K562 treated with DMSO at 1 percent for 48 hours (cell line): ENCODE data around the gene PTTG1IP. TPM values are rescaled to one million over a fixed set of nuclear protein-coding genes. Genes with fewer than 3 reads are reported as not detected.

Experiments used
- total RNA-seq: library from RNA; unstranded; fragments of 300-600 nt; gene quantifications from 2 replicates; pipeline ENCODE4 v1.2.3, GENCODE V29; 2022; ENCODE audit warnings: low replicate concordance; ENCODE audit errors: extremely low read depth

The PTTG1IP gene, protein sequence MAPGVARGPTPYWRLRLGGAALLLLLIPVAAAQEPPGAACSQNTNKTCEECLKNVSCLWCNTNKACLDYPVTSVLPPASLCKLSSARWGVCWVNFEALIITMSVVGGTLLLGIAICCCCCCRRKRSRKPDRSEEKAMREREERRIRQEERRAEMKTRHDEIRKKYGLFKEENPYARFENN
- not detected in 2 replicates for total RNA-seq

DNA sequence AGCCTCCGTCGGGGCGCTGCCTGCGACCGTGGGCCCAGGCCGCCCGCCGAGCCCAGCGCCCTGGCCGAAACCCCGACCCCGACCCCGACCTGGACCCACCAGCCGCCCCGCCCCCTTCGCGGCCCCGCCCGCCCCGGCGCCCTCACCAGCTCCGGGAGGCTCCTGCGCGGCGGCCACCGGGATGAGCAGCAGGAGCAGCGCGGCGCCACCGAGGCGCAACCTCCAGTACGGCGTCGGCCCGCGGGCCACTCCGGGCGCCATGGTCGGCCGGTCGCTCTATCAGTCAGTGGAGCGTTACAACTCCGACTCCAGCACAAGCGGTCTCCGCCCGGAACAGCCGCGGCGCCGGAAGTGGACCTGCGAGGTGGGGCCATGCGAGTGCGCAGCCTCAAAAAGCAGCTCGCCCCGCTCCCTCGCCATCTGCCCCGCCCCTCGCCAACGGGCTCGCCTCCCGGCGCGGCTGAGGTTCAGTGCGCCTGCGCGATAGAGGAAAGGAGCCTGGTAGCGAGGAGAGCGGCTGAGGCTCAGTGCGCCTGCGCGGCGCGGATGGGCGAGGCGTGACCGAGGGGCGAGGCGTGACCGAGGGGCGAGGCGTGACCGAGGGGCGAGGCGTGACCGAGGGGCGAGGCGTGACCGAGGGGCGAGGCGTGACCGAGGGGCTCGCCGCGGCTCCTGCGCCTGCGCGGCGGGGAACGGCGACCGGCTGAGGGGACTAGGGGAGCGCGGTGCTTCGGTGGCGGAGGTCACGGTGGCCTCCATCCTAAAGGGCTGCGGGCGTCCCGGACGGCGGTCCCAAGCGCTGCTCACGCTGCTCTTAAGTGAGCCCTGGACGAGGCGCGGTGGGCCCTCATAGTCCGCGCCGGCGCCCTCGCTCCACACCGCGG lies at the start of gene PTTG1IP:
Gene PTTG1IP, minus strand, starts transcription at position 335 of the 884 bp plus-strand sequence. Its CDS starts 74 bp downstream, at position 261.

DNA sequence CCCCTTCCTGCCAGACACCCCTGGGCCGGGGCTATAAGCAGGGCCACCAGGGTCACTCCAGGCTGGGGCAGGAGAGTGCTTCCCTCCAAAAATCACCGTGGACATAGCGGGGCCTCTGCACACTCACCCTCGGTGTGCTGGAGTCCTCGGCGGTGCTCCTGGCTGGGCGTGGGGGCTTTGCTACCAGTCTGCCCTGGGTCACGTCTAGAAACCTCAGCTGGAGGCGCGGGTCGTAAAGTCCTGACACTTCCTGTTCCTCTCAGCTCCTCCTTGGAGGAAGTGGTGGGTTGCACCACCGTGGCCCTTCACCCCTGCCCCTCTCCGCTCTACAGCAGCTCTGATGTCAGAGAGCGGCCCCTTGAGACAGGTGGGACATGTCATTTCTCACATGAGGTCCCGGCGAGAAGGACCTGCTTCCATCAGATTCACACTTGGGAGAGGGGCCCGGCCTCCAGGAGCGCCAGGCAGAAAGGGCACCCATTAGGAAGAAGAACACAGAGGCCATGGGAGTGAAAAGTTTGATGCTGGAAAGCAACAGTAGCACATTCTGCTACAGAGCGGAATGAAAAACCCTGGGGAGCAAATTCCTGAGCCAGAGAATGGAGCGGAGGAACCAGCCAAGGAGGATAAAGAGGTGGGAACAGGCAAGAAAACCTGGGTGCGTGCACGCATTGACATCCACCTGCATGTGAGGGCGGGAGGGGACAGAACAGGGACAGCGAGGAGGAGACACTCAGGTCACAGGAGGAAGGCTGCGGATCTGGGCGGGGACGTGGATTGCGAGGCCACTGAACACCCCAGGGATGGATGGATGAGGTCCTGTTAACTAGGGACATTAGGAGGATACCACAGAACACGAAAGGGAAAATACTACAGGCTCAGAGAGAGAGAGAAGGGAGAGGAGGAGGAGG lies 47.5 kb upstream of the PTTG1IP start, which contains the start of gene ITGB2:
Gene ITGB2, minus strand, starts transcription at position 206 of the 911 bp plus-strand sequence. CDS start 10,117 bp downstream, outside the sequence.

DNA sequence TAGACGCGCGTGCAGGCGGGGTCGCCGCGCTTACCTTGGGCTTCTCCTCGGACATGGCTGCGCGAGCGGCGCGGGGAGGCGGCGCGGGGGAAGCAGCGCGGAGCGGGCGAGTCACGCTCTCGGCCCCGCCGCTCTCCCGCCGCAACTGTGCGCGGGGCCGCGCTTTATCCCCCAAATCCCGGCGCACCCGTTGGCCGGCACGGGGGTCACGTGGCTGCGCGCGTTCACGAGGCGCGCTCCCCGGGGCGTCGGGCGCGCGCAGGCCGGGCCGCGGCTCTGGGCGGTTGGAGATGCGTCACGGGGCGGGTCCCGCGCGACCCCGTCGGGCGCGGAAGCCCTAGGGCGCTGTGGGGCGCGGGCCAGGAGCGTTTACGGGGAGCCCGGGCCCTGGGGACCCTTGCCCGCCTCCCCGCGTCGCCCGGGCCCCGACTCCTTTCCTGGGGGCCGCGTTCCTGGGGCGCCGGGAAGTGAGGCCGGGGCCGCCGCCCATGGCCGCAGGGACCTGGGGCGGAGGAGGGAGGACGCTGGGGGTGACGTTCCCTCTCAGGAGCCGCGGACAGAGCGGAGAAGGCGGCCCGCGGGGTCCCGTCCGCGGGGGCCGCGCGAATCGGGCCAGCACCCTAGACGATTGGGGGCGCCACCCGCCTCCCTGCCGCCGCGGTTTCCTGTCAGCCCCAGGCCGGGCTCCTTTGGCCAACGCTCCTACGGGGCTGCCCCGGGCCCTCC lies 55.4 kb downstream of the PTTG1IP start, which contains the start of gene SUMO3:
Gene SUMO3, minus strand, starts transcription at position 149 of the 726 bp plus-strand sequence. Its CDS starts 94 bp downstream, at position 55.

DNA sequence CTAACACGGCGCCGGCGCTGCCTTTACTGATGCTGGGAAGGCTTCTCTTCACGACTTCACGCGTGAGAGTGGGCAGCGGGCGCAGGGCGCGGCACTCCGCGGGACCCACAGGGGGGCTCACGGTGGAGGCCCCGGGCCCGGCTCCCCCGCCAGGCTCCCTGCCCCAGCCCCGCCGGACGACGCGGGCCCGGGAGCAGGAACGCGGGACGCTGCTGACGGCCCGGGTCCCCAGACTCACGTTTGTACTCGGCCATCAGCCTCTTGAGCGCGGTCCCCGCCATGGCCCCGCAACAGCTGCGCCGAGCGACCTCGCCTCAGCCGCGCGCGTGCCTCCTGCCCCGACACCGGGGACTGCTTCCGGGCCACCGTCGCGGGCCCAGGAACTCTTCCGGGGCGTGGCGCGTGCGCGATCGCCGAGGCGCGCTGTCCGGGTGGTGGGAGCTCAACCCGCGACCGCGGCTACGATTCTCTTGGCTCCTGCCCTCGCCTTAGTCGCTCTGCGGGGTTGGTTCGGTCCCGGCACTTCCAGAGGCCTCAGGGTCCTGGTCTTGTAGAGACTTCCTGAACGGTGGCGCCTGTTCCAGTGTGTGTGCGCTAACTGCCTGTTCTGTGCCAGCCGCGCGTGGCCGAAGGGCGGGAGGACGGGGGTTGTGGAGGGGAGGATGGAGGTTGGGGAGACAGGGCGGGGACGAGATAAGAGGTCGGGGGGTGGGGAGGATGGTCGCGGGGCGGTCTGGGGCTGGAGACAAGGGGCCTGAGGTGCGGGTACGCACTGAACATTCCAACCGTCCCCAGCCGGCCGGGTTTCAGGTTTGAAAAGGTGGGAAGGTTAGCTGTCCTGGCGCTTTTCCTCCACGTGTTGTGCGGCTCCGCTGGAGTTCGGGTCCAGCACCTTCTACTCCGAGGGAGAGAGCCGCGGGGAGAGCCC lies 71.8 kb downstream of the PTTG1IP start, which contains the start of gene UBE2G2:
Gene UBE2G2, minus strand, starts transcription at position 353 of the 928 bp plus-strand sequence. Its CDS starts 72 bp downstream, at position 281.

Other genes with a start within 250 kb of the PTTG1IP start
- gene KRTAP10-9, start 246.6 kb downstream of the PTTG1IP start, total RNA-seq = not detected in 2 replicates
- not detected in 2 replicates for gene KRTAP10-10, start 236.3 kb downstream of the PTTG1IP start, total RNA-seq
- not detected in 2 replicates for gene KRTAP10-11, start 227.3 kb downstream of the PTTG1IP start, total RNA-seq
- not detected in 2 replicates for gene KRTAP12-4, start 219.0 kb downstream of the PTTG1IP start, total RNA-seq
- gene KRTAP12-3, start 215.8 kb downstream of the PTTG1IP start, total RNA-seq = not detected in 2 replicates
- gene KRTAP12-2, start 206.8 kb downstream of the PTTG1IP start, total RNA-seq = not detected in 2 replicates
- gene KRTAP12-1, start 191.5 kb downstream of the PTTG1IP start, total RNA-seq = not detected in 2 replicates
- not detected in 2 replicates for gene KRTAP10-12, start 176.5 kb downstream of the PTTG1IP start, total RNA-seq
- not detected in 2 replicates for gene TSPEAR, start 162.1 kb downstream of the PTTG1IP start, total RNA-seq
- 245 TPM in 1 of 2 replicates, not detected in the other for gene UBE2G2, start 71.9 kb downstream of the PTTG1IP start, total RNA-seq
- gene SUMO3, start 55.6 kb downstream of the PTTG1IP start, total RNA-seq = not detected in 2 replicates
- gene ITGB2, start 47.2 kb upstream of the PTTG1IP start, total RNA-seq = not detected in 2 replicates
- not detected in 2 replicates for gene SLX9, start 66.3 kb upstream of the PTTG1IP start, total RNA-seq
- gene ADARB1, start 200.9 kb upstream of the PTTG1IP start, total RNA-seq = not detected in 2 replicates